Measurements from ENCODE around the gene NPRL2.

The NPRL2 gene

GRCh38 chr3:50323614-50324199, 26.9 kb downstream of the NPRL2 start:
- no peak overlapping the region for H3K9ac ChIP-seq (ENCODE audit: low read length)
- H3K27me3 ChIP-seq (ENCODE audit: control insufficient read depth in 1 of 2, insufficient read depth in 2 of 2, low read length in 2 of 2), result no peaks in the 10 kb centered on the region
- peaks cover 19% of the 10 kb centered on the region for H3K36me3 ChIP-seq (ENCODE audit: insufficient read depth, low read length)
- peak overlapping the region; percentile 38 for H3K27ac ChIP-seq (ENCODE audit: low read depth, low read length)
- no peaks in the 10 kb centered on the region for H3K9me3 ChIP-seq (ENCODE audit: low read length)
- no peak overlapping the region for H3K4me3 ChIP-seq (ENCODE audit: low read depth in 1 of 2, low read length in 2 of 2)
- H3K4me1 ChIP-seq (ENCODE audit: insufficient read depth, low read length), result peaks cover 52% of the 10 kb centered on the region

GRCh38 chr3:50323092-50323600, 27.4 kb downstream of the NPRL2 start:
- H3K9ac ChIP-seq (ENCODE audit: low read length), result no peak overlapping the region
- H3K27me3 ChIP-seq (ENCODE audit: control insufficient read depth in 1 of 2, insufficient read depth in 2 of 2, low read length in 2 of 2), result no peaks in the 10 kb centered on the region
- H3K4me1 ChIP-seq (ENCODE audit: insufficient read depth, low read length), result peaks cover 53% of the 10 kb centered on the region
- no peak overlapping the region for H3K4me3 ChIP-seq (ENCODE audit: low read depth in 1 of 2, low read length in 2 of 2)
- H3K36me3 ChIP-seq (ENCODE audit: insufficient read depth, low read length), result peaks cover 25% of the 10 kb centered on the region
- H3K9me3 ChIP-seq (ENCODE audit: low read length), result no peaks in the 10 kb centered on the region
- H3K27ac ChIP-seq (ENCODE audit: low read depth, low read length), result no peak overlapping the region

GRCh38 chr3:50322386-50323091, 28.0 kb downstream of the NPRL2 start, which contains the start of gene HYAL2:
Gene HYAL2, minus strand, starts transcription at chr3:50322745. Its CDS starts 2,256 bp downstream, at chr3:50320489.
- H3K4me1 ChIP-seq (ENCODE audit: insufficient read depth, low read length), result peaks cover 54% of the 10 kb centered on the region
- H3K27ac ChIP-seq (ENCODE audit: low read depth, low read length), result peak within 1 kb of the TSS; percentile 83
- peaks cover 29% of the 10 kb centered on the region for H3K36me3 ChIP-seq (ENCODE audit: insufficient read depth, low read length)
- H3K9me3 ChIP-seq (ENCODE audit: low read length), result no peaks in the 10 kb centered on the region
- peak within 1 kb of the TSS; percentile 74 to 91 for H3K4me3 ChIP-seq (ENCODE audit: low read depth in 1 of 2, low read length in 2 of 2)
- H3K9ac ChIP-seq (ENCODE audit: low read length), result peak within 1 kb of the TSS; percentile 57
- no peaks in the 10 kb centered on the region for H3K27me3 ChIP-seq (ENCODE audit: control insufficient read depth in 1 of 2, insufficient read depth in 2 of 2, low read length in 2 of 2)

- Histone ChIP-seq H3K9ac (ENCODE audit: low read length) (peak overlapping the region; percentile 31), H3K4me1 (ENCODE audit: insufficient read depth, low read length) (peaks cover 54% of the 10 kb centered on the region), H3K36me3 (ENCODE audit: insufficient read depth, low read length) (peaks cover 29% of the 10 kb centered on the region), H3K27ac (ENCODE audit: low read depth, low read length) (peak overlapping the region; percentile 83), H3K27me3 (ENCODE audit: control insufficient read depth in 1 of 2, insufficient read depth in 2 of 2, low read length in 2 of 2) (no peaks in the 10 kb centered on the region), H3K9me3 (ENCODE audit: low read length) (no peaks in the 10 kb centered on the region), H3K4me3 (ENCODE audit: low read depth in 1 of 2, low read length in 2 of 2) (peak overlapping the region; percentile 74 to 91)
These were observed 28.5 kb downstream of the NPRL2 start for GRCh38 chr3:50322115-50322385.

GRCh38 chr3:50321336-50322114, 29.1 kb downstream of the NPRL2 start:
- peak overlapping the region; percentile 74 to 91 for H3K4me3 ChIP-seq (ENCODE audit: low read depth in 1 of 2, low read length in 2 of 2)
- peaks cover 53% of the 10 kb centered on the region for H3K4me1 ChIP-seq (ENCODE audit: insufficient read depth, low read length)
- peak overlapping the region; percentile 83 for H3K27ac ChIP-seq (ENCODE audit: low read depth, low read length)
- H3K36me3 ChIP-seq (ENCODE audit: insufficient read depth, low read length), result peaks cover 29% of the 10 kb centered on the region
- no peaks in the 10 kb centered on the region for H3K27me3 ChIP-seq (ENCODE audit: control insufficient read depth in 1 of 2, insufficient read depth in 2 of 2, low read length in 2 of 2)
- H3K9me3 ChIP-seq (ENCODE audit: low read length), result no peaks in the 10 kb centered on the region
- H3K9ac ChIP-seq (ENCODE audit: low read length), result peak overlapping the region; percentile 71

GRCh38 chr3:50320853-50321335, 29.7 kb downstream of the NPRL2 start:
- Histone ChIP-seq H3K4me3 (ENCODE audit: low read depth in 1 of 2, low read length in 2 of 2) (peak overlapping the region; percentile 74 to 91), H3K4me1 (ENCODE audit: insufficient read depth, low read length) (peaks cover 53% of the 10 kb centered on the region), H3K9me3 (ENCODE audit: low read length) (no peaks in the 10 kb centered on the region), H3K9ac (ENCODE audit: low read length) (peak overlapping the region; percentile 71), H3K27me3 (ENCODE audit: control insufficient read depth in 1 of 2, insufficient read depth in 2 of 2, low read length in 2 of 2) (no peaks in the 10 kb centered on the region), H3K36me3 (ENCODE audit: insufficient read depth, low read length) (peaks cover 29% of the 10 kb centered on the region), H3K27ac (ENCODE audit: low read depth, low read length) (peak overlapping the region; percentile 83)

GRCh38 chr3:50319894-50320625, 30.5 kb downstream of the NPRL2 start:
- Histone ChIP-seq H3K4me3 (ENCODE audit: low read depth in 1 of 2, low read length in 2 of 2) (peak overlapping the region; percentile 74 to 91), H3K27ac (ENCODE audit: low read depth, low read length) (peak overlapping the region; percentile 83), H3K9me3 (ENCODE audit: low read length) (no peaks in the 10 kb centered on the region), H3K36me3 (ENCODE audit: insufficient read depth, low read length) (peaks cover 22% of the 10 kb centered on the region), H3K27me3 (ENCODE audit: control insufficient read depth in 1 of 2, insufficient read depth in 2 of 2, low read length in 2 of 2) (no peaks in the 10 kb centered on the region), H3K4me1 (ENCODE audit: insufficient read depth, low read length) (peaks cover 53% of the 10 kb centered on the region), H3K9ac (ENCODE audit: low read length) (peak overlapping the region; percentile 71)

GRCh38 chr3:50319181-50319893, 31.2 kb downstream of the NPRL2 start:
- Histone ChIP-seq H3K9me3 (ENCODE audit: low read length) (no peaks in the 10 kb centered on the region), H3K27me3 (ENCODE audit: control insufficient read depth in 1 of 2, insufficient read depth in 2 of 2, low read length in 2 of 2) (no peaks in the 10 kb centered on the region), H3K4me1 (ENCODE audit: insufficient read depth, low read length) (peaks cover 48% of the 10 kb centered on the region), H3K36me3 (ENCODE audit: insufficient read depth, low read length) (peaks cover 20% of the 10 kb centered on the region), H3K27ac (ENCODE audit: low read depth, low read length) (no peak overlapping the region), H3K9ac (ENCODE audit: low read length) (peak overlapping the region; percentile 35), H3K4me3 (ENCODE audit: low read depth in 1 of 2, low read length in 2 of 2) (peak overlapping the region in 1 of 2 donors; percentile 74)

GRCh38 chr3:50318615-50319014, 32.0 kb downstream of the NPRL2 start:
- H3K4me1 ChIP-seq (ENCODE audit: insufficient read depth, low read length), result peaks cover 44% of the 10 kb centered on the region
- H3K4me3 ChIP-seq (ENCODE audit: low read depth in 1 of 2, low read length in 2 of 2), result peak overlapping the region in 1 of 2 donors; percentile 74
- H3K27me3 ChIP-seq (ENCODE audit: control insufficient read depth in 1 of 2, insufficient read depth in 2 of 2, low read length in 2 of 2), result no peaks in the 10 kb centered on the region
- H3K9ac ChIP-seq (ENCODE audit: low read length), result peak overlapping the region; percentile 35
- H3K36me3 ChIP-seq (ENCODE audit: insufficient read depth, low read length), result peaks cover 20% of the 10 kb centered on the region
- no peaks in the 10 kb centered on the region for H3K9me3 ChIP-seq (ENCODE audit: low read length)
- H3K27ac ChIP-seq (ENCODE audit: low read depth, low read length), result no peak overlapping the region

GRCh38 chr3:50318163-50318562, 32.4 kb downstream of the NPRL2 start:
- peaks cover 20% of the 10 kb centered on the region for H3K36me3 ChIP-seq (ENCODE audit: insufficient read depth, low read length)
- no peak overlapping the region for H3K27ac ChIP-seq (ENCODE audit: low read depth, low read length)
- no peaks in the 10 kb centered on the region for H3K27me3 ChIP-seq (ENCODE audit: control insufficient read depth in 1 of 2, insufficient read depth in 2 of 2, low read length in 2 of 2)
- peaks cover 44% of the 10 kb centered on the region for H3K4me1 ChIP-seq (ENCODE audit: insufficient read depth, low read length)
- no peak overlapping the region for H3K9ac ChIP-seq (ENCODE audit: low read length)
- no peaks in the 10 kb centered on the region for H3K9me3 ChIP-seq (ENCODE audit: low read length)
- no peak overlapping the region for H3K4me3 ChIP-seq (ENCODE audit: low read depth in 1 of 2, low read length in 2 of 2)
